Upper lobe of right lung (tissue), 1 donor: Measurements from ENCODE around the gene KLHL17. TPM values are rescaled to one million over a fixed set of nuclear protein-coding genes. Genes with fewer than 3 reads are reported as not detected.

Experiments used
- ATAC-seq: fragments of 200-7000 bp; cut with Tn5 transposase; one replicate; pipeline ENCODE4 v1.9.1; 2020; ENCODE audit warnings: mild to moderate bottlenecking, moderate library complexity
- DNase-seq: peaks from one replicate; pipeline ENCODE4 v3.0.0-alpha.2; 2020
- H3K27ac ChIP-seq: fragments of 200-600 bp; one replicate; pipeline ENCODE4 v1.8.0; 2022
- H3K27me3 ChIP-seq: fragments of 200-600 bp; one replicate; pipeline ENCODE4 v1.8.0; 2022; ENCODE audit warnings: mild to moderate bottlenecking
- H3K36me3 ChIP-seq: fragments of 200-600 bp; one replicate; pipeline ENCODE4 v1.8.0; 2022
- H3K4me1 ChIP-seq: fragments of 200-600 bp; one replicate; pipeline ENCODE4 v1.8.0; 2022
- H3K4me3 ChIP-seq: fragments of 200-600 bp; one replicate; pipeline ENCODE4 v1.8.0; 2022; ENCODE audit warnings: mild to moderate bottlenecking
- H3K9me3 ChIP-seq: fragments of 200-600 bp; one replicate; pipeline ENCODE4 v1.8.0; 2022
- intact Hi-C: fragments of 100-400 bp; cut with DNase I; formaldehyde crosslinking; loops from one replicate; pipeline ENCODE4 v1.11.0; 2022
- total RNA-seq: library from RNA; stranded (reverse); fragmentation: NEBNext Ultra II Directional; extraction: Animal tissue kit (Norgen Biotek cat#: 25700); gene quantifications from one replicate; pipeline ENCODE4 v1.2.1, GENCODE V29; 2021
- TF ChIP-seq, protein P1 (sequence below): fragments of 200-600 bp; IDR thresholded peaks from one replicate; pipeline ENCODE4 v1.8.0; 2022; ENCODE audit warnings: antibody characterized with exemption
- donor health status: DM: no; HTN: yes; CAD: no; lungs with severe emphysema.

The KLHL17 gene
- total RNA-seq, 1 donor from 2014 or later: 17.0 TPM

DNA sequence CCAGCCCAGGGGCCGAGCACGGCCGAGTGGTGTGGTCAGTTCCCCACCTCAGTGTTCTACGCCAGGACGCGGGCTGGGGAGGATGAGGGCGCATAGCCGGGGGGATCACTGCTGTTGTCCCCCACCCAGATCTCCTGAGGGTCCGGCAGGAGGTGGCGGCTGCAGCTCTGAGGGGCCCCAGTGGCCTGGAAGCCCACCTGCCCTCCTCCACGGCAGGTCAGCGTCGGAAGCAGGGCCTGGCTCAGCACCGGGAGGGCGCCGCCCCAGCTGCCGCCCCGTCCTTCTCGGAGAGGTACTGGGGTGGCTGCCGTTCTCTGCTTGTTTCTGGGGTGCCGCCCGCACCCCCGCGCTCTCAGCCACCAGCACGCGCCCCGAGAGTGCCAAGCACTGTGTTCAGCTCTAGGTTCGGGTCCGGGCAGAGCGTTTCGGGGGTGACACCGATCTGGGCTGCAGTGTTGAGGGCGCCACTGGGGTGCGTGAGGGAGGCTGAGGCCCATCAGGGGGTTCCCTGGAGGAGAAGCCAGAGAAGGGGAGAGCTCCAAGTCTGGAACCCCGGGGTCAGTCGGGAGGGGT is 19.3 kb upstream of the KLHL17 start:
- ATAC-seq: no peak
- Histone ChIP-seq H3K9me3 (no peaks in the 10 kb centered on the region), H3K27ac (no peak overlapping the region), H3K27me3 (peaks cover 65% of the 10 kb centered on the region), H3K36me3 (peaks cover 12% of the 10 kb centered on the region), H3K4me3 (peak overlapping the region; percentile 36), H3K4me1 (peaks cover 22% of the 10 kb centered on the region)
- TF ChIP-seq, protein P1, sequence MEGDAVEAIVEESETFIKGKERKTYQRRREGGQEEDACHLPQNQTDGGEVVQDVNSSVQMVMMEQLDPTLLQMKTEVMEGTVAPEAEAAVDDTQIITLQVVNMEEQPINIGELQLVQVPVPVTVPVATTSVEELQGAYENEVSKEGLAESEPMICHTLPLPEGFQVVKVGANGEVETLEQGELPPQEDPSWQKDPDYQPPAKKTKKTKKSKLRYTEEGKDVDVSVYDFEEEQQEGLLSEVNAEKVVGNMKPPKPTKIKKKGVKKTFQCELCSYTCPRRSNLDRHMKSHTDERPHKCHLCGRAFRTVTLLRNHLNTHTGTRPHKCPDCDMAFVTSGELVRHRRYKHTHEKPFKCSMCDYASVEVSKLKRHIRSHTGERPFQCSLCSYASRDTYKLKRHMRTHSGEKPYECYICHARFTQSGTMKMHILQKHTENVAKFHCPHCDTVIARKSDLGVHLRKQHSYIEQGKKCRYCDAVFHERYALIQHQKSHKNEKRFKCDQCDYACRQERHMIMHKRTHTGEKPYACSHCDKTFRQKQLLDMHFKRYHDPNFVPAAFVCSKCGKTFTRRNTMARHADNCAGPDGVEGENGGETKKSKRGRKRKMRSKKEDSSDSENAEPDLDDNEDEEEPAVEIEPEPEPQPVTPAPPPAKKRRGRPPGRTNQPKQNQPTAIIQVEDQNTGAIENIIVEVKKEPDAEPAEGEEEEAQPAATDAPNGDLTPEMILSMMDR: no peak
- DNase-seq: no peak
- intact Hi-C loops: no loop called here

DNA sequence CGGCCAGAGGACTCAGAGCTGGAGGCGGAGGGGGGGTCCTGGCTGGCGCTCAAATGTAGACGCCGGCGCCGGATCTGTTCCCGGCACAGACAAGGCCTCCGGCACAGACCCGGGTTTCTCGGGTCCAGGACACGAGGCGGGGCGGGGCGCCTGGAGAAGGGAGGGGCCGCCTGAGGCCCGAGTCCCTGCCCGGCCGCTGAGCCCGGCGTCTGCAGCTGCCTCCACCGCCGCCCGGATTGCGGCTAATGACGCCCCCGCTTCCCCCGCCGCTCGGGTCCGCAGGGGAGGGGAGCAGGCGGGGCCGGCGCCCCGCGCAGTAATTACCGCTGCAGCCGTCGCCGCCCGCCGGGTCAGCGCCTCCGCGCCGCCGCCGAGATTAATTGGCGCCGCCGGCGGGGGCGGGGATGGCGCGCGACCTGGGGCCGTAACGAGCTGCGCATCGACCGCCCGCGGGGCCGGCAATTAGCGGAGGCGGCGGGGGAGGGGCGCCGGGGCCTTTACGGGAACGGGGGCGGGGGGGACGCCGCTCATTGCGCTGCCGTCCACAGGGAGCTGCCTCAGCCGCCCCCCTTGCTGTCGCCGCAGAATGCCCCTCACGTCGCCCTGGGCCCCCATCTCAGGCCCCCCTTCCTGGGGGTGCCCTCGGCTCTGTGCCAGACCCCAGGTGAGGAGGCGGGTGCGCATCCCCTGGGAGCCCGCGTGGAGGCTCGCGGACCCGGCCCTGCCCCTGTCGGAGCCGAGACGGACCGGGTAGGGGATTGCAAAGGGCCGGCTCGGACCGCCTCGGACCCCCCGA is 18.6 kb upstream of the KLHL17 start:
- Histone ChIP-seq H3K9me3 (no peaks in the 10 kb centered on the region), H3K27me3 (peaks cover 58% of the 10 kb centered on the region), H3K4me1 (peaks cover 22% of the 10 kb centered on the region), H3K27ac (peak overlapping the region; percentile 36), H3K4me3 (peak overlapping the region; percentile 34), H3K36me3 (peaks cover 19% of the 10 kb centered on the region)
- ATAC-seq: peak; percentile 38
- TF ChIP-seq, protein P1: no peak
- DNase-seq: peak; percentile 77
- intact Hi-C loops: no loop called here

DNA sequence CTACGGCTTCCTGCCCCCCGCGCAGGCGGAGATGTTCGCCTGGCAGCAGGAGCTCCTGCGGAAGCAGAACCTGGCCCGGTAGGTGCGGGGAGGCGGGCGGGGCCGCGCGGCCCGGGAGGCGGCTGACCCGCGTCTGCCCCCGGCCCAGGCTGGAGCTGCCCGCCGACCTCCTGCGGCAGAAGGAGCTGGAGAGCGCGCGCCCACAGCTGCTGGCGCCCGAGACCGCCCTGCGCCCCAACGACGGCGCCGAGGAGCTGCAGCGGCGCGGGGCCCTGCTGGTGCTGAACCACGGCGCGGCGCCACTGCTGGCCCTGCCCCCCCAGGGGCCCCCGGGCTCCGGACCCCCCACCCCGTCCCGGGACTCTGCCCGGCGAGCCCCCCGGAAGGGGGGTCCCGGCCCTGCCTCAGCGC is 18.0 kb upstream of the KLHL17 start:
- intact Hi-C loops: no loop called here
- no peaks in the 10 kb centered on the region for H3K9me3 ChIP-seq
- TF ChIP-seq, protein P1: no peak
- no peak for ATAC-seq
- DNase-seq: no peak
- peak overlapping the region; percentile 55 for H3K27ac ChIP-seq
- H3K4me1 ChIP-seq: peaks cover 22% of the 10 kb centered on the region
- H3K36me3 ChIP-seq: peaks cover 25% of the 10 kb centered on the region
- H3K4me3 ChIP-seq: peak overlapping the region; percentile 34
- H3K27me3 ChIP-seq: peaks cover 52% of the 10 kb centered on the region

DNA sequence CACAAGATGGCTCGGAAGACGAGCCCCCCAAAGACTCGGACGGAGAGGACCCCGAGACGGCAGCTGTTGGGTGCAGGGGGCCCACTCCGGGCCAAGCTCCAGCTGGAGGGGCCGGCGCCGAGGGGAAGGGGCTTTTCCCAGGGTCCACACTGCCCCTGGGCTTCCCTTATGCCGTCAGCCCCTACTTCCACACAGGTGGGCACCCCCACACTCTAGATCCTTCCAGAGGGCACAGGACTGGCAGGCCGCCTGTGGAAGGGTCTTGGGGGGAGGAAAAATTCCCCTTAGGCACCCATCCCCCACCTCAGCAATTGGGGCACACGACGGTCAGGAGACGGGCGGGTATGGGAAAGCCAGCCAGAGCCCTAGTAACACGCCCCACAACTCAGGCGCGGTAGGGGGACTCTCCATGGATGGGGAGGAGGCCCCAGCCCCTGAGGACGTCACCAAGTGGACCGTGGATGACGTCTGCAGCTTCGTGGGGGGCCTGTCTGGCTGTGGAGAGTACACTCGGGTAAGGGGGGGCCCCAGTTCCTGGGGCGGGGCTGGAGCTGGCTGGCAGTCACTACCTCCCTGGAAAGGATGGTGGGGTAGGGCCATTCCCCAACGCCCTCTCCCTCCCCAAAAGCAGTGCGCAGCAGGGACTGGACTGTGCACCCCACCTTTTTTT is 17.4 kb upstream of the KLHL17 start:
- Histone ChIP-seq H3K4me3 (no peak overlapping the region), H3K36me3 (peaks cover 29% of the 10 kb centered on the region), H3K27me3 (peaks cover 46% of the 10 kb centered on the region), H3K9me3 (no peaks in the 10 kb centered on the region), H3K4me1 (peaks cover 22% of the 10 kb centered on the region), H3K27ac (peak overlapping the region; percentile 55)
- TF ChIP-seq, protein P1: no peak
- no peak for ATAC-seq
- intact Hi-C loops: no loop called here
- no peak for DNase-seq

DNA sequence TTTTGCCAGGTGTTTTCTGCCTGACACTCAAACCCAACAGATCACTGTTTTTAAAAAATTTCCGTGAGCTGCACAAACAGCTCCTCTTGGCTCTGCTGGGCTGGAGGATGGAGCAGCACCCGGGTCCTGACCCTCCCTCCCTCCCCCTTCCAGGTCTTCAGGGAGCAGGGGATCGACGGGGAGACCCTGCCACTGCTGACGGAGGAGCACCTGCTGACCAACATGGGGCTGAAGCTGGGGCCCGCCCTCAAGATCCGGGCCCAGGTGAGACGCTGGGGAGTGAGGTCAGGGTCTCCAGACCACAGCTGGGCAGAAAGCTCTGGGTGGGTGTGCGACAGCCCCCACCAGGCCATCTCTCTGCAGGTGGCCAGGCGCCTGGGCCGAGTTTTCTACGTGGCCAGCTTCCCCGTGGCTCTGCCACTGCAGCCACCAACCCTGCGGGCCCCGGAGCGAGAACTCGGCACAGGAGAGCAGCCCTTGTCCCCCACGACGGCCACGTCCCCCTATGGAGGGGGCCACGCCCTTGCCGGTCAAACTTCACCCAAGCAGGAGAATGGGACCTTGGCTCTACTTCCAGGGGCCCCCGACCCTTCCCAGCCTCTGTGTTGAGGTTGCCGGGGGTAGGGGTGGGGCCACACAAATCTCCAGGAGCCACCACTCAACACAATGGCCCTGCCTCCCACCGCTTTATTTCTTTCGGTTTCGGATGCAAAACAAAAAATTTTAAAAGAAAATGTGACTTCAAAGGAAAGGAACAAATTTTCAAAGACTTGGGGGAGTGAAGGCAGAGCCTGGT is 16.6 kb upstream of the KLHL17 start:
- Histone ChIP-seq H3K4me1 (peaks cover 22% of the 10 kb centered on the region), H3K27me3 (peaks cover 43% of the 10 kb centered on the region), H3K27ac (peak overlapping the region; percentile 70), H3K9me3 (no peaks in the 10 kb centered on the region), H3K36me3 (peaks cover 32% of the 10 kb centered on the region), H3K4me3 (no peak overlapping the region)
- TF ChIP-seq, protein P1: no peak
- intact Hi-C loops: no loop called here
- DNase-seq (no peak), ATAC-seq (no peak)
